Mesenteric fat pad (tissue), 1 donor: ENCODE data around the gene MSH6. TPM values are rescaled to one million over a fixed set of nuclear protein-coding genes. Genes with fewer than 3 reads are reported as not detected.
"Not testable (repeated sequence)": the region's sequence is repeated elsewhere in the genome, so short reads cannot be mapped to it uniquely, and the experiment has no call there.

Experiments used
- DNase-seq: peaks from one replicate; pipeline ENCODE4 v3.0.0-alpha.2; 2020; ENCODE audit warnings: low spot score
- total RNA-seq: library from RNA; stranded (reverse); fragmentation: NEBNext Ultra II Directional; extraction: Animal tissue kit (Norgen Biotek cat#: 25700); gene quantifications from one replicate; pipeline ENCODE4 v1.2.1, GENCODE V29; 2021
- donor health status: DM: yes; HTN: yes; CAD: no.

MSH6 gene
- total RNA-seq, 1 donor from 2014 or later, result 31.2 TPM

DNA sequence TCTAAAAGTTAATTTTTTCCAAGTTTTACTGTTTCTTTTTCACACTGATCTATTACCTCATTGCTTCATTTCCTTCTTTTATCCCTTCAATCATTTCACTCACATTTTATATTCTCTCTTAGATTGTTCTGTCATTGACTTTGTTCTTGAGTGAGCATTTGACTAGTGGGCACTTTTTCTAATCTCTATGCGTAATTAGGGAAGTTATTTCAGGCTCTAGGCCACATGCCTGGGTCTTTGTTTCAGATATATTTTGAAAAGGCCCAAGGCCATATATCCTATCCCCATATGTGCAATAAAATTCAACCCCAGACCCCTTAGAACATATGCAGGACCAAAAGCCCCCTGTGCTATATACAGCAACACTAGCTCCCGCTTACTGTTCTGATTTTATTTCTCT is 61.2 kb downstream of the MSH6 start:
- no peak for DNase-seq

DNA sequence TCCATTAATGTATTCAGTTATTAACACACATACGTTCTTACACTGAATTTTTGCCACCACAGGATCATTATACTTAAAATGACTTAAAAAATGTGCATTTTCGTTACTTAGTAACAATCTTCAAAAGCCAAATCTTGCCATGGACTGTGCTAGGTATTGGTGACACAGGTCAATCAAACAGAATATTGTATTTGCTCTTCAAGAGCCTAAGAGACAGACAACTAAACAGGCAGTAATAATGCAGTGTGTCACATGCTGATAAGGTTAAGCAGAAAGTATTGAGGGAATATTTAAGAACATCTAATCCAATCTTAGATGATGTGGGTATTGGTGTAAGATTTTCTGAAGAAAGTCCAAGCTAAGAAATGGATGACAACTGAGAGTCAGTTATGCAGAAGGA is 66.4 kb downstream of the MSH6 start:
- DNase-seq, result no peak

DNA sequence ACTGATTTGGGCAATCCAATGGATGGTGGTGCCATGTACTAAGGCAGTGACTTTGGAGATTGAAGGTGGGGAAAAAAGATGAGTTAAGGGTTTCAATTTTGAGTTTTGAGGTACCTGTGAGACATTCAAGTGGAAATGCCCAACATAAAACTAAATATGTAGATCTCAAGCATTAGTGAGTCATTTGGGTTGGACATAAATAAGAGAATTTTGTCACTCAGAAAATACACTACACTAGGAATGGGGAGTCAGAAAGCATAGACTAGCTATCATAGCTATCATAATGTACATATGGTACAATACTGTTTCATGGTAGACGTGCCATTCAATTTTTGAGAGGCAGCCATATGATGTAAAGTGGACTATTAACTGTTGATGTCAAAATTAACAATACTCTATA is 67.3 kb downstream of the MSH6 start:
- no peak for DNase-seq

DNA sequence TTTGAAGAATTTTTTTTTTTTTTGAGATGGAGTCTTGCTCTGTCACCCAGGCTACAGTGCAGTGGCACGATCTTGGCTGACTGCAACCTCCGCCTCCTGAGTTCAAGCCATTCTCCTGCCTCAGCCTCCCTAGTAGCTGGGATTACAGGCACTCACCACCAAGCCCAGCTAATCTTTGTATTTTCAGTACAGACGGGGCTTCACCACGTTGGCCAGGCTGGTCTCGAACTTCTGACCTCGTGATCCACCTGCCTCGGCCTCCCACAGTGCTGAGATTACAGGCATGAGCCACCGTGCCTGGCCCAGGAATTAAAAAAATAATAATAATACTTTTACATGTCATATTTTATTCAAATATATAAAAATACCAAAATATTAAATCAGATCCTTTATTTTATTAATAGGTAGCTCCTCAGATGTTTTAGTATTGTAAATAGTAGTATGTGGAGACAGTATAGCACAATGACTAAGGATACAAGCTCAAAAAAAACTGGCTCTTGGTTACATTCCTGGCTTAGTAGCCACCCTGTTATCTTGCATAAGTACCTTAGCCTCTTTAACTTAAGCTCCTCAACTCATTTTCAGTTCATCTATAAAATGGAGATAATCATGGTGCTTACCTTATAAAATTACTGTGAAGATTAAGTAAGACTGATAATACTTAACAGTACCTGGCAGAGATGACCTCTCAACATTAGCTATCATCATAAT is 70.3 kb downstream of the MSH6 start:
- not testable (repeated sequence) for DNase-seq

Other genes starting within 250 kb of the MSH6 start
- gene KCNK12, start 212.2 kb upstream of the MSH6 start, total RNA-seq, result not detected
- 59.3 TPM for gene FBXO11, start 123.4 kb downstream of the MSH6 start, total RNA-seq